ENCODE results near the gene SLC22A14. TPM values are rescaled to one million over a fixed set of nuclear protein-coding genes. Genes with fewer than 3 reads are reported as not detected.

The SLC22A14 gene
- total and polyA plus RNA-seq, 8 donors, result 0.12 to 0.35 (median 0.14) TPM; not detected in 4

DNA sequence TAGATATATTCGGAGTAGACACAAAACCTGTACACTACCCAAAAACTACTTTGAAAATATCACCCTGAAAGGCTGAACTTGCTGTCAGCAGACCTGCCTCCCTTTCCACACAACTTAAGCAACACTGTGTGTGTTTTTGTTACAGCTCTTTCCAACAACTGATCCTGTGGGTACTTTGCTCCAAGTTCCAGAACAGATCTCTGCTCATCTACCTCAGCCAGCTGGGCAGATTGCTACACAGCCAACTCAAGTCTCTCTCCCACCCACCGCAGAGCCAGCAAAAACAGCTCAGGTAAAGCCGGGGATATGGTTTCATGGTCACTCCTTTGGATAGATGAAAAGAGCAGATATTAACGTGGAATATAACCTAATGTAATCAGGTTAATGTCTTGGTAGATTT lies 36.2 kb upstream of the SLC22A14 start:
- H3K27me3 ChIP-seq, result no peaks in the 10 kb centered on the region
- no peak overlapping the region for H3K27ac ChIP-seq
- H3K4me1 ChIP-seq, result no peaks in the 10 kb centered on the region
- 89 to 93% methylated on average over 4 of the region's 4 CpGs for WGBS, 2 donors
- no peak for FAIRE-seq
- no peak for DNase-seq
- H3K36me3 ChIP-seq, result peaks cover 0 to 17% (median 0%) of the 10 kb centered on the region in 3 donors
- TF ChIP-seq, protein P1, sequence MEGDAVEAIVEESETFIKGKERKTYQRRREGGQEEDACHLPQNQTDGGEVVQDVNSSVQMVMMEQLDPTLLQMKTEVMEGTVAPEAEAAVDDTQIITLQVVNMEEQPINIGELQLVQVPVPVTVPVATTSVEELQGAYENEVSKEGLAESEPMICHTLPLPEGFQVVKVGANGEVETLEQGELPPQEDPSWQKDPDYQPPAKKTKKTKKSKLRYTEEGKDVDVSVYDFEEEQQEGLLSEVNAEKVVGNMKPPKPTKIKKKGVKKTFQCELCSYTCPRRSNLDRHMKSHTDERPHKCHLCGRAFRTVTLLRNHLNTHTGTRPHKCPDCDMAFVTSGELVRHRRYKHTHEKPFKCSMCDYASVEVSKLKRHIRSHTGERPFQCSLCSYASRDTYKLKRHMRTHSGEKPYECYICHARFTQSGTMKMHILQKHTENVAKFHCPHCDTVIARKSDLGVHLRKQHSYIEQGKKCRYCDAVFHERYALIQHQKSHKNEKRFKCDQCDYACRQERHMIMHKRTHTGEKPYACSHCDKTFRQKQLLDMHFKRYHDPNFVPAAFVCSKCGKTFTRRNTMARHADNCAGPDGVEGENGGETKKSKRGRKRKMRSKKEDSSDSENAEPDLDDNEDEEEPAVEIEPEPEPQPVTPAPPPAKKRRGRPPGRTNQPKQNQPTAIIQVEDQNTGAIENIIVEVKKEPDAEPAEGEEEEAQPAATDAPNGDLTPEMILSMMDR (IDR thresholded peaks at IDR 0.05), result no peak
- H3K4me3 ChIP-seq, result no peak overlapping the region
- ATAC-seq, result peak in 1 of 4 donors; percentile 23
- intact Hi-C loops (cut with DNase I), result no loop called here
- H3K9me3 ChIP-seq, result no peaks in the 10 kb centered on the region

DNA sequence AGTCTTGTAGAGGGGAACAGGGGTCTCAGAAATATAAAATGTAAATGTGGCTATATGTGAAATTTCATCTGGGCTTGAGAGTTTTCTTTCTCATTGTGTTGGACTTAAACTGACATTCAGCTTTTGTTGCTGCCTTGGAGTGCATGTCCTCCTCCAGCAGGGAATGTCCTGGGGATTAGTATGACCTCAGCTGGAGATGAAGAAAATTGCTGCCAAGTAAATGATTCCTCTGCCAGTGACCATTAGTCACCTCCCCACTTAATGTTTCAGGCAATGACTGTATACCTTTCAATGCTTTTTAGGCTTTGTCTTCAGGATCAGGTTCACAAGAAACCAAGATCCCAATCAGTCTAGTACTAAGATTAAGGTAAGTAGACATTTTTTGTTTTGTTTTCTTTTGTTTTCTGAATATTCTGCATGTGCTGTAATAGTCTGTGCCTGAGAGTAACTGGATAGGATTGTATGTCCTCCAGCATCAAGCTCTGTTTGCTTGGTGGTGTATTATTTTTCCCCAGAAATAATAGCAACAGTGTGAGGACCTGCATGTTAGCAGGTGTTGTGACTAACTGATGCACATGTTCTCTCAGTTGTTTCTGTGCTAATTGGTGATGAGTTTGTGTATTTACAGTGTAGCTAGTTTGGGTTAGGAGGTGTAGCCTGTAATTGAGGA lies 34.6 kb upstream of the SLC22A14 start:
- H3K27ac ChIP-seq, result no peak overlapping the region
- no peak overlapping the region for H3K4me3 ChIP-seq
- intact Hi-C loops (cut with DNase I), result no loop called here
- H3K4me1 ChIP-seq, result no peaks in the 10 kb centered on the region
- H3K36me3 ChIP-seq, result peaks cover 0 to 23% (median 0%) of the 10 kb centered on the region in 3 donors
- ATAC-seq, result peak in 3 of 4 donors; percentile 73 to 82 (median 80)
- no peak for FAIRE-seq
- no peaks in the 10 kb centered on the region for H3K27me3 ChIP-seq
- no peaks in the 10 kb centered on the region for H3K9me3 ChIP-seq
- no peak for DNase-seq
- TF ChIP-seq, protein P1 (IDR thresholded peaks at IDR 0.05), result no peak

DNA sequence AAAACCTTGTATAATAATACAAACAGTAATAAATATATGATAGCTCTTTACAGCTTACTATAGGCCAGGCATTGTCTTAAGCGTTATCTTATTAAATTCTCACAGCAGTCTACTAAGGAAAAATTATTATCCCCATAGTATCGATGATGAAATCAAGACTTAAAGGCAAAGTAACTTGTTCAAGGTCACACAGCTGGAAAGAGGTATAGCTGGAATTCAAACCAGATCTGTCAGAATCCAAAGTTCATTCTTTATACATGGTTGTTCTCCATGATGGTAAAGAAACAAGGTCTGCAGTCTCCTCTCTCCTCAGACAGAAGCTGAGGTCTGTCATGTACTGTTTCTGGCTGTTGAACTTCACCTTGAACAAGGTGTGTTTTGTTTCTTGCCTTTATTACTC lies 31.9 kb upstream of the SLC22A14 start:
- DNase-seq (no peak), FAIRE-seq (no peak), ATAC-seq (no peak)
- 65 to 72% methylated on average over 2 of the region's 2 CpGs for WGBS, 2 donors
- no peaks in the 10 kb centered on the region for H3K27me3 ChIP-seq
- TF ChIP-seq, protein P1 (IDR thresholded peaks at IDR 0.05), result no peak
- no peak overlapping the region for H3K4me3 ChIP-seq
- peaks cover 0 to 41% (median 0%) of the 10 kb centered on the region in 3 donors for H3K36me3 ChIP-seq
- no peaks in the 10 kb centered on the region for H3K9me3 ChIP-seq
- intact Hi-C loops (cut with DNase I), result no loop called here
- H3K4me1 ChIP-seq, result no peaks in the 10 kb centered on the region
- no peak overlapping the region for H3K27ac ChIP-seq

DNA sequence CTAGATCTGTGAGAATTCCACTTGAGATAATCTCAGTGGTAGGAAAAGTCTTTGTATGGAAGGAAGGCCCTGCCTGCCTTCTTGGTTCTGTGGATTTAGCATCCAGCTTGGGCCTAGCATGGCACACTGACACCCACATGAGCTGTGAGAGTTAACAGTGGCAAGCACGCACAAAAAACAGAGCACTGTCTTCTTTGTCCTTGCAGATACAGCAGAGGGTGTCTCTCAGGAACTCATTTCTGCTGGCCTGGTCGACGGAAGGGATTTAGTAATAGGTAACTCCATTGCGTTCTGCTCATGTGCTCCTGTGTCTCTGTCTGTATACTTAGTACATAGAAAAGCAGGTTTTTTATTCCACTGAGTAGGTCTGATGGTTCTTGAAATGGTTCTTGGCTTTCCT lies 30.9 kb upstream of the SLC22A14 start:
- Histone ChIP-seq H3K27ac (no peak overlapping the region), H3K27me3 (no peaks in the 10 kb centered on the region), H3K9me3 (no peaks in the 10 kb centered on the region), H3K36me3 (peaks cover 0 to 40% (median 0%) of the 10 kb centered on the region in 3 donors), H3K4me3 (no peak overlapping the region), H3K4me1 (no peaks in the 10 kb centered on the region)
- no peak for FAIRE-seq
- ATAC-seq, result no peak
- intact Hi-C loops (cut with DNase I), result no loop called here
- 88 to 92% methylated on average over 4 of the region's 4 CpGs for WGBS, 2 donors
- TF ChIP-seq, protein P1 (IDR thresholded peaks at IDR 0.05), result no peak
- DNase-seq, result no peak

DNA sequence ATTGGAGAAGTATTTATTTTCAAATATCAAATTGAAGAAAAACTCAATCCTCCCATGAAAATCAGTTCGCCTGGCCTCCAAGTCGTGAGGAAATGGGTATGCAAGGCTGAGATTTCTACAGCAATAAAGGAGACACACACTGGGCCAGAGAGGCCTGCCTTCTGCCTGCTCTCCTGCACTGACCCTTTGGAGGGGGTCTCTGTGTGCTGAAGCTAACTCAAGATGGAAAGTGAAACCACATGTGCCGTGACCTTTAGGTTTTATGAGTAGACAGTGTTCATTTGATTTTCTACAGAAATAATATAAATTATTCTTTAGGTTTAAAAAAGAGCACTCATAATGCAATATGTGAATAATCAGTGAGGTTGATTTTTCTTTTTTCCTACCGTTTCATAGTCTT lies 28.4 kb upstream of the SLC22A14 start:
- no peak for ATAC-seq
- Histone ChIP-seq H3K27me3 (no peaks in the 10 kb centered on the region), H3K9me3 (no peaks in the 10 kb centered on the region), H3K27ac (no peak overlapping the region), H3K4me3 (no peak overlapping the region), H3K4me1 (peaks cover 0 to 5% (median 0%) of the 10 kb centered on the region in 3 donors), H3K36me3 (peaks cover 0 to 29% (median 0%) of the 10 kb centered on the region in 3 donors)
- DNase-seq, result no peak
- intact Hi-C loops (cut with DNase I), result no loop called here
- no peak for FAIRE-seq
- 94 to 98% methylated on average over 4 of the region's 4 CpGs for WGBS, 2 donors
- TF ChIP-seq, protein P1 (IDR thresholded peaks at IDR 0.05), result no peak
